PFSK-1 (cell line): ENCODE results near the gene TENT4B.

Experiments
- FOXP2 ChIP-seq: optimal IDR thresholded peaks from 2 replicates; pipeline ENCODE3; 2011; ENCODE audit warnings: borderline replicate concordance, control low read depth, inconsistent platforms; ENCODE audit not compliant: insufficient read depth; ENCODE audit errors: extremely low read length, extremely low read depth
- POLR2AphosphoS5 ChIP-seq: IDR thresholded peaks from 2 replicates; pipeline ENCODE4 v1.6.1; 2012; ENCODE audit warnings: low read depth, mild to moderate bottlenecking, control low read depth, low read length, moderate library complexity
- REST ChIP-seq, 2 experiments: IDR thresholded peaks; 2 replicates each; pipeline versions ENCODE4 v1.6.1 to v1.8.0; 2011 to 2012; ENCODE audit warnings: low read depth in 2 of 2, low read length in 2 of 2, control low read depth in 1 of 2, inconsistent platforms in 1 of 2, mild to moderate bottlenecking in 1 of 2, moderate library complexity in 1 of 2; ENCODE audit not compliant: insufficient read depth in 1 of 2
- SIN3A ChIP-seq: IDR thresholded peaks from 2 replicates; pipeline ENCODE4 v1.6.1; 2012; ENCODE audit warnings: mild to moderate bottlenecking, low read length, moderate library complexity, borderline replicate concordance; ENCODE audit not compliant: insufficient read depth
- TAF1 ChIP-seq: IDR thresholded peaks from 2 replicates; pipeline ENCODE4 v1.6.1; 2012; ENCODE audit warnings: low read length, control low read depth, borderline replicate concordance; ENCODE audit not compliant: insufficient read depth

Gene TENT4B

GRCh38 chr16:50204453-50205108 is 51.5 kb downstream of the TENT4B start:
- TF ChIP-seq TAF1 (no peak), POLR2AphosphoS5 (no peak), SIN3A (no peak), FOXP2 (no peak), REST (IDR thresholded peaks at IDR 0.05; ENCODE audit: insufficient read depth in 1 of 2, low read depth in 2 of 2, low read length in 2 of 2) (no peak)

GRCh38 chr16:50207652-50208051 is 54.5 kb downstream of the TENT4B start:
- TF ChIP-seq POLR2AphosphoS5 (no peak), TAF1 (no peak), FOXP2 (no peak)

DNA sequence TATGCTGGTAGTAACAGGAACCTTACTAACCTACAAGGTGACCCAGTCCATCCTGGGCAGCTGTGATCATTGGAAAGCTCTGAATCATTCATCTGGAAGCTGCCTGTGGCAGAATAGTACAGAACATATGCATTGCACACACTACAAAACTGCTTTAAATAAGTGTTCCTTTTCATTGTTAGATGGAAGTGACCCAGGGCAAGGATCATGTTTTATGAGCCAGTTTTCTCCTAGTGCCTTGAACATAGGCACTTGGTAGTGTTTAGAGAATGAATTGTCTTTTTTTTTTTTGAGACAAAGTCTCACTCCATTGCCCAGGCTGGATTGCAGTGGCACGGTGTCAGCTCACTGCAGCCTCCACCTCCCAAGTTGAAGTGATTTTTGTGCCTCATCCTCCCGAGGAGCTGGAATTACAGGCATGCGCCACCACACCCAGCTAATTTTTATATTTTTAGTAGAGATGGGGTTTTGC is 55.4 kb downstream of the TENT4B start:
- TF ChIP-seq REST (IDR thresholded peaks at IDR 0.05; ENCODE audit: insufficient read depth in 1 of 2, low read depth in 2 of 2, low read length in 2 of 2) (no peak), POLR2AphosphoS5 (no peak), TAF1 (no peak), SIN3A (no peak), FOXP2 (no peak)

- no peak for TF ChIP-seq TAF1
- no peak for TF ChIP-seq FOXP2
- no peak for TF ChIP-seq REST (IDR thresholded peaks at IDR 0.05; ENCODE audit: insufficient read depth in 1 of 2, low read depth in 2 of 2, low read length in 2 of 2)
- TF ChIP-seq POLR2AphosphoS5 = no peak
- no peak for TF ChIP-seq SIN3A
Measured at GRCh38 chr16:50209546-50210265, 56.6 kb downstream of the TENT4B start.

GRCh38 chr16:50210266-50211038 is 57.3 kb downstream of the TENT4B start:
- no peak for TF ChIP-seq FOXP2
- no peak for TF ChIP-seq SIN3A
- no peak for TF ChIP-seq TAF1
- TF ChIP-seq REST (IDR thresholded peaks at IDR 0.05; ENCODE audit: insufficient read depth in 1 of 2, low read depth in 2 of 2, low read length in 2 of 2) = no peak
- no peak for TF ChIP-seq POLR2AphosphoS5
